Measurements from ENCODE around the gene RAB27A.
"Not testable (repeated sequence)": the region's sequence is repeated elsewhere in the genome, so short reads cannot be mapped to it uniquely, and the experiment has no call there.

The RAB27A gene

GRCh38 chr15:55250941-55251340, 38.7 kb downstream of the RAB27A start:
- no peak for DNase-seq

GRCh38 chr15:55250392-55250791, 39.2 kb downstream of the RAB27A start:
- no peak for DNase-seq

- DNase-seq, result not testable (repeated sequence)
These were observed 39.7 kb downstream of the RAB27A start for GRCh38 chr15:55249885-55250284.

- DNase-seq, result no peak
These were observed 40.7 kb downstream of the RAB27A start for GRCh38 chr15:55248895-55249294.

- no peak for DNase-seq
These were observed 41.7 kb downstream of the RAB27A start for GRCh38 chr15:55247766-55248427.

- DNase-seq, result no peak
These were observed 42.3 kb downstream of the RAB27A start for GRCh38 chr15:55247311-55247710.

GRCh38 chr15:55246567-55246966, 43.0 kb downstream of the RAB27A start:
- no peak for DNase-seq

GRCh38 chr15:55245059-55245458, 44.6 kb downstream of the RAB27A start:
- no peak for DNase-seq

- no peak for DNase-seq
These were observed 47.7 kb downstream of the RAB27A start for GRCh38 chr15:55241891-55242290.

GRCh38 chr15:55241186-55241585, 48.4 kb downstream of the RAB27A start:
- no peak for DNase-seq

- DNase-seq, result no peak
These were observed 49.4 kb downstream of the RAB27A start for GRCh38 chr15:55240125-55240760.

GRCh38 chr15:55239440-55240124, 50.0 kb downstream of the RAB27A start:
- no peak for DNase-seq

GRCh38 chr15:55238877-55239276, 50.7 kb downstream of the RAB27A start:
- no peak for DNase-seq

GRCh38 chr15:55237219-55238130, 52.1 kb downstream of the RAB27A start:
- no peak for DNase-seq

GRCh38 chr15:55235546-55236036, 54.0 kb downstream of the RAB27A start:
- DNase-seq, result no peak

- no peak for DNase-seq
These were observed 54.9 kb downstream of the RAB27A start for GRCh38 chr15:55234800-55235104.

- no peak for DNase-seq
These were observed 55.4 kb downstream of the RAB27A start for GRCh38 chr15:55234104-55234799.

GRCh38 chr15:55231455-55231854, 58.2 kb downstream of the RAB27A start:
- DNase-seq, result no peak

- no peak for DNase-seq
These were observed 58.7 kb downstream of the RAB27A start for GRCh38 chr15:55230953-55231352.

- DNase-seq, result no peak
These were observed 59.5 kb downstream of the RAB27A start for GRCh38 chr15:55230051-55230670.

- no peak for DNase-seq
These were observed 63.5 kb downstream of the RAB27A start for GRCh38 chr15:55226127-55226526.

- no peak for DNase-seq
These were observed 64.7 kb downstream of the RAB27A start for GRCh38 chr15:55224892-55225291.

All from right kidney (tissue), 1 donor.